Hepatocyte (in vitro differentiated cells): ENCODE results near the gene TMEM161A. TPM values are rescaled to one million over a fixed set of nuclear protein-coding genes. Genes with fewer than 3 reads are reported as not detected.

Source experiments
- DNase-seq: peaks from one replicate; pipeline ENCODE4 v3.0.0-alpha.2; 2016; ENCODE audit warnings: low spot score
- H2AFZ ChIP-seq: fragments of 200-600 bp; sonication (generic); 2 replicates; pipeline ENCODE4 v1.6.0; 2016; ENCODE audit warnings: antibody characterized with exemption, mild to moderate bottlenecking
- H3K27ac ChIP-seq: fragments of 200-600 bp; sonication (generic); 2 replicates; pipeline ENCODE4 v1.5.1; 2016; ENCODE audit warnings: mild to moderate bottlenecking
- H3K27me3 ChIP-seq: fragments of 200-600 bp; sonication (generic); 2 replicates; pipeline ENCODE4 v1.6.1; 2016
- H3K36me3 ChIP-seq: fragments of 200-600 bp; sonication (generic); replicated peaks from 2 replicates; pipeline ENCODE4 v1.5.1; 2016; ENCODE audit warnings: low read depth; ENCODE audit not compliant: insufficient read depth
- H3K4me1 ChIP-seq: fragments of 200-600 bp; sonication (generic); 2 replicates; pipeline ENCODE4 v1.5.1; 2016; ENCODE audit warnings: mild to moderate bottlenecking, moderate library complexity; ENCODE audit not compliant: insufficient read depth
- H3K4me2 ChIP-seq: fragments of 200-600 bp; sonication (generic); 2 replicates; pipeline ENCODE4 v1.6.0; 2016
- H3K4me3 ChIP-seq: fragments of 200-600 bp; sonication (generic); 2 replicates; pipeline ENCODE4 v1.5.1; 2016; ENCODE audit warnings: mild to moderate bottlenecking
- H3K79me2 ChIP-seq: fragments of 200-600 bp; sonication (generic); 2 replicates; pipeline ENCODE4 v1.6.0; 2017; ENCODE audit warnings: mild to moderate bottlenecking
- H3K9me2 ChIP-seq: fragments of 200-600 bp; sonication (generic); replicated peaks from 2 replicates; pipeline ENCODE4 v1.6.0; 2017; ENCODE audit warnings: mild to moderate bottlenecking; ENCODE audit not compliant: insufficient read depth
- H3K9me3 ChIP-seq: fragments of 200-600 bp; sonication (generic); 2 replicates; pipeline ENCODE4 v1.5.1; 2016; ENCODE audit warnings: low read depth, mild to moderate bottlenecking
- H4K20me1 ChIP-seq: fragments of 200-600 bp; sonication (generic); 2 replicates; pipeline ENCODE4 v1.6.0; 2016; ENCODE audit warnings: mild to moderate bottlenecking; ENCODE audit not compliant: insufficient read depth, poor library complexity, severe bottlenecking
- CTCF ChIP-seq: fragments of 200-600 bp; sonication (generic); IDR thresholded peaks from 2 replicates; pipeline ENCODE4 v1.5.1; 2016; ENCODE audit warnings: antibody characterized with exemption, mild to moderate bottlenecking; ENCODE audit not compliant: poor library complexity
- EZH2 ChIP-seq: fragments of 200-600 bp; sonication (generic); IDR thresholded peaks from 2 replicates; pipeline ENCODE4 v1.6.1; 2016; ENCODE audit warnings: antibody characterized with exemption, mild to moderate bottlenecking, borderline replicate concordance
- EZH2phosphoT487 ChIP-seq: fragments of 200-600 bp; sonication (generic); IDR thresholded peaks from one replicate; pipeline ENCODE4 v1.6.1; 2018; ENCODE audit warnings: antibody characterized with exemption, mild to moderate bottlenecking, low read depth, moderate library complexity; ENCODE audit not compliant: unreplicated experiment, severe bottlenecking
- WGBS: methylation state at CpG from one replicate; pipeline ENCODE4 v1.1.6; 2016; ENCODE audit warnings: low lambda C conversion rate; ENCODE audit errors: missing lambda C conversion rate; 5-methylcytosine and 5-hydroxymethylcytosine counted together
- polyA plus RNA-seq: library from polyadenylated mRNA; unstranded; fragments of >200 nt; fragmentation: Nextera tagmentation; extraction: Ambion mirVana; gene quantifications from 2 replicates; pipeline ENCODE4 v1.2.1, GENCODE V29; 2016
- total RNA-seq: library from RNA; depleted of rRNA; stranded (reverse); fragments of >200 nt; gene quantifications from 2 replicates; pipeline ENCODE4 v1.2.3, GENCODE V29; 2014

TMEM161A gene
- total and polyA plus RNA-seq, 2 experiments from 2014 or later, result 22.1 to 48.5 TPM

- H3K27ac ChIP-seq, result no peak overlapping the region
- no peak overlapping the region for H3K4me2 ChIP-seq
- no peak overlapping the region for H2AFZ ChIP-seq
- H4K20me1 ChIP-seq, result no peaks in the 10 kb centered on the region
- H3K9me3 ChIP-seq, result no peaks in the 10 kb centered on the region
- no peaks in the 10 kb centered on the region for H3K79me2 ChIP-seq
- no peaks in the 10 kb centered on the region for H3K36me3 ChIP-seq
- H3K27me3 ChIP-seq, result no peaks in the 10 kb centered on the region
- TF ChIP-seq EZH2phosphoT487, result no peak
- no peak for TF ChIP-seq EZH2
- no peak for TF ChIP-seq CTCF
- no peaks in the 10 kb centered on the region for H3K9me2 ChIP-seq
- H3K4me3 ChIP-seq, result no peak overlapping the region
- H3K4me1 ChIP-seq, result peaks cover 4% of the 10 kb centered on the region
- DNase-seq, result no peak
- 95% methylated on average over 8 of the region's 8 CpGs for WGBS
Measured at GRCh38 chr19:19075126-19075525, 63.2 kb downstream of the TMEM161A start.

DNA sequence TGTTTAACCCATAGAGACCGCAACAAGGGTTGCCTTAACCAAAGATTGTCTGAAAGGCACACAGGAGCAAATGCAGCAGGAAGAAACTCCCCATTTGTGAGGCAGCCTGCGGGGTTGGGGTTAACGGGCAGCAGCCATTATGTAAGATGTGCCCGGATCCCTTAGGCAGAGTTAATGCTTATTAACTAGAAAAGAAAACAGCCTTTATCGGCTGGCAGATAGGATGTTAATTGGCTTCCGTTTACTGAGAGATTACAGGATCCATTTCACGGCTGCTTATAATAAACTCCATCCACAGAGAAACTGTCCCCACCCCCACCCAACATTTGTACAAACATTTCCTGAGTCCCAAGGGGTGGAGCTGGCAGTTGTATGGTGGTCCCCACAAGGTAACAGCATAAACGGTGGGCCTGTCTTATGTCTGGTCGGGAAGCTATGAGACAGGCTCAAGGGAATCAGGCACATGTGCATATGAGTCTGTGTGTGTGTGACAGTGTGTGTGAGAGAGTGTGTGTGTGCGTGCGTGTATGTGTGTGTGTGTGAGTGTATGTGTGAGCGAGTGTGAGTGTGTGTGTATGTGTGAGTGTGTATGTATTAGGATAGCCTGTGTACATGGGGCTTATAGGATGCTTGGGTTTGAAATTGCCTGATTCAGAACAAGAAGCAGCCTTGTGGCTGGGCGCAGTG, 63.9 kb downstream of the TMEM161A start:
- no peak overlapping the region for H3K4me3 ChIP-seq
- DNase-seq, result no peak
- TF ChIP-seq EZH2phosphoT487, result no peak
- TF ChIP-seq CTCF, result no peak
- no peak for TF ChIP-seq EZH2

GRCh38 chr19:19071897-19072296, 66.4 kb downstream of the TMEM161A start:
- H4K20me1 ChIP-seq, result no peaks in the 10 kb centered on the region
- H3K4me1 ChIP-seq, result peaks cover 4% of the 10 kb centered on the region
- H3K36me3 ChIP-seq, result no peaks in the 10 kb centered on the region
- H3K79me2 ChIP-seq, result peaks cover 7% of the 10 kb centered on the region
- TF ChIP-seq EZH2, result no peak
- no peak for TF ChIP-seq EZH2phosphoT487
- no peak for TF ChIP-seq CTCF
- H2AFZ ChIP-seq, result no peak overlapping the region
- no peak overlapping the region for H3K4me3 ChIP-seq
- H3K4me2 ChIP-seq, result no peak overlapping the region
- no peak for DNase-seq
- WGBS, result 96% methylated on average over 8 of the region's 8 CpGs
- no peak overlapping the region for H3K27ac ChIP-seq
- H3K9me2 ChIP-seq, result no peaks in the 10 kb centered on the region
- no peaks in the 10 kb centered on the region for H3K9me3 ChIP-seq
- no peaks in the 10 kb centered on the region for H3K27me3 ChIP-seq

More for the DNA sequence above, 63.9 kb downstream of the TMEM161A start:
- H3K9me3 ChIP-seq, result no peaks in the 10 kb centered on the region
- WGBS, result 49% methylated on average over 13 of the region's 13 CpGs
- H4K20me1 ChIP-seq, result no peaks in the 10 kb centered on the region
- peaks cover 4% of the 10 kb centered on the region for H3K4me1 ChIP-seq
- H3K27me3 ChIP-seq, result no peaks in the 10 kb centered on the region
- H3K4me2 ChIP-seq, result peak overlapping the region; percentile 15
- H3K27ac ChIP-seq, result no peak overlapping the region
- H3K79me2 ChIP-seq, result no peaks in the 10 kb centered on the region
- no peak overlapping the region for H2AFZ ChIP-seq
- no peaks in the 10 kb centered on the region for H3K9me2 ChIP-seq
- H3K36me3 ChIP-seq, result no peaks in the 10 kb centered on the region

Other genes starting within 250 kb of the TMEM161A start
- 3.0 and 5.3 TPM in 2 replicates for gene CERS1, start 242.3 kb downstream of the TMEM161A start, total RNA-seq
- 4.9 and 5.7 TPM in 2 replicates for gene CERS1, start 242.3 kb downstream of the TMEM161A start, polyA plus RNA-seq
- 222 and 228 TPM in 2 replicates for gene COPE, start 219.1 kb downstream of the TMEM161A start, total RNA-seq
- gene COPE, start 219.1 kb downstream of the TMEM161A start, polyA plus RNA-seq, result 397 and 413 TPM in 2 replicates
- gene DDX49, start 218.8 kb downstream of the TMEM161A start, total RNA-seq, result 45.8 and 46.0 TPM in 2 replicates
- 57.8 and 61.3 TPM in 2 replicates for gene DDX49, start 218.8 kb downstream of the TMEM161A start, polyA plus RNA-seq
- gene HOMER3, start 197.3 kb downstream of the TMEM161A start, total RNA-seq, result 28.9 and 44.0 TPM in 2 replicates
- gene HOMER3, start 197.3 kb downstream of the TMEM161A start, polyA plus RNA-seq, result 41.4 and 53.4 TPM in 2 replicates
- 35.6 and 36.4 TPM in 2 replicates for gene SUGP2, start 105.0 kb downstream of the TMEM161A start, total RNA-seq
- gene SUGP2, start 105.0 kb downstream of the TMEM161A start, polyA plus RNA-seq, result 51.0 and 57.5 TPM in 2 replicates
- 26.4 and 29.7 TPM in 2 replicates for gene ARMC6, start 104.9 kb downstream of the TMEM161A start, total RNA-seq
- gene ARMC6, start 104.9 kb downstream of the TMEM161A start, polyA plus RNA-seq, result 25.8 and 30.8 TPM in 2 replicates
- gene SLC25A42, start 74.5 kb downstream of the TMEM161A start, total RNA-seq, result 11.5 and 13.8 TPM in 2 replicates
- gene SLC25A42, start 74.5 kb downstream of the TMEM161A start, polyA plus RNA-seq, result 21.3 and 23.2 TPM in 2 replicates
- 0.32 and 0.70 TPM in 2 replicates for gene MEF2B, start 31.8 kb upstream of the TMEM161A start, total RNA-seq
- 2.6 and 3.7 TPM in 2 replicates for gene MEF2B, start 31.8 kb upstream of the TMEM161A start, polyA plus RNA-seq
- 13.1 and 13.7 TPM in 2 replicates for gene BORCS8, start 53.7 kb upstream of the TMEM161A start, total RNA-seq
- 25.6 and 34.2 TPM in 2 replicates for gene BORCS8, start 53.7 kb upstream of the TMEM161A start, polyA plus RNA-seq
- gene RFXANK, start 53.8 kb upstream of the TMEM161A start, total RNA-seq, result 35.1 and 44.7 TPM in 2 replicates
- 85.7 and 88.3 TPM in 2 replicates for gene RFXANK, start 53.8 kb upstream of the TMEM161A start, polyA plus RNA-seq
- 6.1 and 9.0 TPM in 2 replicates for gene NR2C2AP, start 64.9 kb upstream of the TMEM161A start, total RNA-seq
- 5.2 and 10.4 TPM in 2 replicates for gene NR2C2AP, start 64.9 kb upstream of the TMEM161A start, polyA plus RNA-seq
- 0.03 TPM in 1 of 2 replicates, not detected in the other for gene NCAN, start 73.5 kb upstream of the TMEM161A start, total RNA-seq
- not detected in 2 replicates for gene NCAN, start 73.5 kb upstream of the TMEM161A start, polyA plus RNA-seq
- 3.1 and 4.5 TPM in 2 replicates for gene TM6SF2, start 134.8 kb upstream of the TMEM161A start, total RNA-seq
- 8.4 and 8.6 TPM in 2 replicates for gene TM6SF2, start 134.8 kb upstream of the TMEM161A start, polyA plus RNA-seq
- gene SUGP1, start 182.0 kb upstream of the TMEM161A start, total RNA-seq, result 13.1 and 25.8 TPM in 2 replicates
- gene SUGP1, start 182.0 kb upstream of the TMEM161A start, polyA plus RNA-seq, result 43.7 and 57.4 TPM in 2 replicates
- gene MAU2, start 182.4 kb upstream of the TMEM161A start, total RNA-seq, result 21.2 and 31.8 TPM in 2 replicates
- gene MAU2, start 182.4 kb upstream of the TMEM161A start, polyA plus RNA-seq, result 25.3 and 29.0 TPM in 2 replicates